OCI-LY1 (cell line): ENCODE measurements around the gene NOL4.

ENCODE experiments used
- CTCF ChIP-seq: fragments of 200-600 bp; sonication (generic), shearing (Covaris generic); IDR thresholded peaks from 2 replicates; pipeline ENCODE4 v1.5.1; 2017; ENCODE audit warnings: mild to moderate bottlenecking, antibody characterized with exemption, low read length, moderate library complexity, mixed read lengths
- EZH2 ChIP-seq: fragments of 200-600 bp; sonication (generic), shearing (Covaris generic); IDR thresholded peaks from 2 replicates; pipeline ENCODE4 v1.8.0; 2017; ENCODE audit warnings: borderline replicate concordance, mixed run types, mild to moderate bottlenecking, antibody characterized with exemption, low read length, moderate library complexity, mixed read lengths

GRCh38 chr18:34258176-34258575 lies 33.5 kb upstream of the NOL4 start:
- TF ChIP-seq CTCF (no peak), EZH2 (no peak)
